BJ (cell line): ENCODE data around the gene DBF4B. TPM values are rescaled to one million over a fixed set of nuclear protein-coding genes. Genes with fewer than 3 reads are reported as not detected.

Experiments
- CTCF ChIA-PET: fragments of 350-600 bp; formaldehyde crosslinking; extraction: SDS; loops from one replicate; lab custom pipeline; 2021; ENCODE audit warnings: antibody characterized with exemption, inconsistent platforms; lab: Yijun Ruan, JAX
- POLR2A ChIA-PET: fragments of 300-600 bp; sonication (Branson Sonifier 250); formaldehyde crosslinking; extraction: SDS; loops from one replicate; lab custom pipeline; 2021; ENCODE audit warnings: antibody characterized with exemption; lab: Charles Lee
- DNase-seq: peaks from one replicate; pipeline ENCODE4 v3.0.0-alpha.2; 2011; ENCODE audit warnings: low read depth
- H3K27me3 ChIP-seq: 2 replicates; pipeline ENCODE4 v1.6.0; 2011; ENCODE audit warnings: low read length; ENCODE audit not compliant: control insufficient read depth, insufficient read depth
- H3K36me3 ChIP-seq: 2 replicates; pipeline ENCODE4 v1.5.1; 2011; ENCODE audit warnings: low read length; ENCODE audit not compliant: control insufficient read depth, insufficient read depth
- H3K4me3 ChIP-seq: 2 replicates; pipeline ENCODE4 v1.5.1; 2011; ENCODE audit warnings: low read depth, mild to moderate bottlenecking, control low read depth, low read length
- polyA plus RNA-seq: library from polyadenylated mRNA; depleted of rRNA; stranded (reverse); fragments of >200 nt; gene quantifications from 2 replicates; pipeline ENCODE4 v1.2.3, GENCODE V29; 2011
- TF ChIP-seq, protein P1 (sequence below): IDR thresholded peaks from 2 replicates; pipeline ENCODE4 v1.5.1; 2011; ENCODE audit warnings: low read depth, mild to moderate bottlenecking, control low read depth, inconsistent platforms, low read length, moderate library complexity; ENCODE audit not compliant: insufficient read depth

The DBF4B gene
- polyA plus RNA-seq, 1 experiment: 9.9 TPM

DNA sequence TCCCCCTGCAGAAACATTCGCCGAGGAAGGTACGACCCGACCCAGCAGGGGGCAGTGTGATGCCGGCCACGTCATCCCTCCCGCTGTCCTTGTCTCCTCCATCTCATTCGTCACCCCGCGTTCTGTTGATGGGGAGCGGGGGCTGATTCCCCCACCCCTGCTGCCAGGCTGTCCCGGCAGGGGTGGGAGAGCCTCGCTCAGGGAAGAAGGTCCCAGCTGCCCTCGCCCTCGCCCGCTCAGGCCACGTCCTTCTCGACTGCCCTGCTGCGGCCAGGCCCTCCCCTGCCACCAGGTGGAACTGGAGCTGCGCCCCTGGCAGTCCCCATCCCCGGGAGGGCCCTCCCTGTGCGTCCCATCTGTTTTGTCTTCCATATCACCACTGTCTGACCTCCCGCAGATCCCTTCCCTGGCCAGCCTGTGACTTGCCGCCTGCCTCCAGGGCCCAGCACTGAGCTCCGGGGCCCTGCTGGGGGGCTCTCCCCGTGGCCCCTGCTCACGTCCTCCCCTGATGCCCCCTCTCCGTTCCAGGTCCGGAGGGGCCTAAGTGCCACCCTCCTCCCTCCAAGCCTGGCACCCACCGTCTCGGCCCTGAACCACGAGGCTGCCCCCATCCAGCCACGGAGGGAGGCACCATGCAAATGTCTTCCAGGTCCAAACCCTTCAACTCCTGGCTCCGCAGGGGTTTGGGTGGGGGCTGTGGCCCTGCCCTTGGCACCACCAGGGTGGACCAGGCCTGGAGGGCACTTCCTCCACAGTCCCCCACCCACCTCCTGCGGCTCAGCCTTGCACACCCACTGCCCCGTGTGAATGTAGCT is 71.0 kb downstream of the DBF4B start:
- TF ChIP-seq, protein P1, sequence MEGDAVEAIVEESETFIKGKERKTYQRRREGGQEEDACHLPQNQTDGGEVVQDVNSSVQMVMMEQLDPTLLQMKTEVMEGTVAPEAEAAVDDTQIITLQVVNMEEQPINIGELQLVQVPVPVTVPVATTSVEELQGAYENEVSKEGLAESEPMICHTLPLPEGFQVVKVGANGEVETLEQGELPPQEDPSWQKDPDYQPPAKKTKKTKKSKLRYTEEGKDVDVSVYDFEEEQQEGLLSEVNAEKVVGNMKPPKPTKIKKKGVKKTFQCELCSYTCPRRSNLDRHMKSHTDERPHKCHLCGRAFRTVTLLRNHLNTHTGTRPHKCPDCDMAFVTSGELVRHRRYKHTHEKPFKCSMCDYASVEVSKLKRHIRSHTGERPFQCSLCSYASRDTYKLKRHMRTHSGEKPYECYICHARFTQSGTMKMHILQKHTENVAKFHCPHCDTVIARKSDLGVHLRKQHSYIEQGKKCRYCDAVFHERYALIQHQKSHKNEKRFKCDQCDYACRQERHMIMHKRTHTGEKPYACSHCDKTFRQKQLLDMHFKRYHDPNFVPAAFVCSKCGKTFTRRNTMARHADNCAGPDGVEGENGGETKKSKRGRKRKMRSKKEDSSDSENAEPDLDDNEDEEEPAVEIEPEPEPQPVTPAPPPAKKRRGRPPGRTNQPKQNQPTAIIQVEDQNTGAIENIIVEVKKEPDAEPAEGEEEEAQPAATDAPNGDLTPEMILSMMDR: peak; percentile 86
- no peak for DNase-seq
- ChIA-PET CTCF (interaction anchor here (0.6 to 14.4 kb wide), 42 partner anchors 10 to 1275 kb away, joined by 3 to 452 read pairs (median 6); partner anchors contain the start of genes ACBD4, EFTUD2, GJC1 and HIGD1B), POLR2A (no interaction called here)
- H3K4me3 ChIP-seq: peak overlapping the region; percentile 44
- H3K36me3 ChIP-seq: no peaks in the 10 kb centered on the region
- H3K27me3 ChIP-seq: no peaks in the 10 kb centered on the region

- Histone ChIP-seq H3K36me3 (no peaks in the 10 kb centered on the region), H3K27me3 (no peaks in the 10 kb centered on the region), H3K4me3 (no peak overlapping the region)
- ChIA-PET CTCF (interaction anchor here (0.8 to 14.4 kb wide), 25 partner anchors 9 to 355 kb away, joined by 3 to 452 read pairs (median 10); partner anchors contain the start of genes ACBD4, EFTUD2, GJC1 and HIGD1B), POLR2A (no interaction called here)
- no peak for DNase-seq
- TF ChIP-seq, protein P1: no peak
Measured at GRCh38 chr17:44780161-44780560, 71.7 kb downstream of the DBF4B start.

DNA sequence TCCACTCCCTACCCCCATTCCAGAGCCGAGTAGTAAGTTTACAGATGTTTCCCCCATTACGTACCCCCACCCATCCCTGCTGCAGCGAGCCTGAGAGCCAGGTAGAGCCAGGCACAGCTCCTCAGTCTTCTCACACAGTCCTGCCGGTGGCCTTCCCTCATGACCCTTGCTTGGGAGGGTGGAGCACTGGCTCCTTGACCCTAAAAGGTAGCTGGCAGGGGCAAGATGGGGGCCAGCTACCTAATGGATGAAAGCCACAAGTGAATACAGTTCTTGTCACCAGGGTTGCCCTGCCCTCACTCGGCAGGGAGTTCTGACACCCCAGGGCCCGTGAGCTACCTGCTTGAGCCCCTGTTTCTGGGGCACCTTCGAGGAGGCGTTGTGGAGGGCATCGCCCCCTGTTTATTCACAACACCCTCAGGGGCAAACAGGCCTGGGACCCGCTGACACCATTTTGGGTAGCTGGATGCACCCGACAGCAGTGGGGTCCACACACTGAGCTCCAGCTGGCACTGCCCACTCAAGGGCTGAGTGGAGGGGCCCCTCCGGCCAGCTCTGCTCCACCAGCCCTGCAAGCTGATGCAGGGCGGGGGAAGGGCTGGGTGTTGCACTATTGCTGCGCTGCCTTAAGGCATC is 72.5 kb downstream of the DBF4B start:
- ChIA-PET CTCF (interaction anchor here (0.9 to 14.4 kb wide), 7 partner anchors 8 to 223 kb away, joined by 3 to 452 read pairs (median 21); no protein-coding TSS in a partner anchor), POLR2A (no interaction called here)
- DNase-seq: no peak
- no peak overlapping the region for H3K4me3 ChIP-seq
- H3K36me3 ChIP-seq: no peaks in the 10 kb centered on the region
- H3K27me3 ChIP-seq: no peaks in the 10 kb centered on the region
- TF ChIP-seq, protein P1: no peak

DNA sequence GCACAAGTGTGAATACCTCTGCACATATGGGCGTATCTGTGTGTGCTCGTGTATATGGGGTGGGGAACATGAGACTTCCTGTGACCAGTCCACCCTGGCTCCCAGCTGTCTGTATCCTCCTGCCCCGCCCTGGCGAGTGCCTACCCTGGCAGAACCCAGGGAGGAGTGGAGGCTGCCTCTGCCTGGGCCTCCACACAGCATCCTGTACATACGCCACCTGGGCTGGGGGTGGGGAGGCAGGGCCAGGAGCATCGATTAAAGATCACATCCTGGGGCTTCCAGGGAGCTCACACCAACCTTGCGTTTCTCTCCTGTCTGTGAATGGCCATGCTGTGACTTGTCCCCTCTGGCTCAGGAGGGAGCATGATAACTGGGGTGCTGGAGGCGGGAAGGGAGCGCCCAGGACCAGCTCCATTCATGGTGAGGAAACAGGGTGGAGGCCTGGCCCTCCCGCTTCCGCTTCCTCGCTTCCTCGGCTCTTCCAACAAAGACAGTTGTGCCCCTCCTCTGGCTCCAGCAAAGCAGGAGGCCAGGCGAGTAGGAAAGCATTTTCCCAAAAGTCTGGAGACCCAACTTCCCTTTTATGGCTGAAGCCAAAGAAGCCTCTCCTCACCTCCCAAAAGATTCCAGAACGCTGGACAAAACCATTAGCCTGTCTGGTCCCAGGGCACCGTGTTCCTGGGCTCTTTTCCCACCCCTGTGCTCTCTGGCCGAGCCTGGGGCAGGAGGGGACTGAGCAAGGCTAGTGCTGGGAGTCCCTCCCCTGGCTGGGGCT is 73.3 kb downstream of the DBF4B start:
- ChIA-PET POLR2A (no interaction called here), CTCF (interaction anchor here (1.0 to 14.4 kb wide), 5 partner anchors 13 to 97 kb away, joined by 3 to 452 read pairs (median 3); no protein-coding TSS in a partner anchor)
- DNase-seq: no peak
- TF ChIP-seq, protein P1: no peak
- Histone ChIP-seq H3K27me3 (no peaks in the 10 kb centered on the region), H3K4me3 (no peak overlapping the region), H3K36me3 (no peaks in the 10 kb centered on the region)
